Measurements from ENCODE around the gene ATP2A2. TPM values are rescaled to one million over a fixed set of nuclear protein-coding genes. Genes with fewer than 3 reads are reported as not detected.

ATP2A2 gene
- total and polyA plus RNA-seq, 2 of the 4 experiments (the other 2 are of a cell fraction) = 166 to 225 TPM

- BruUV-seq (replicated peaks) = no TSS peak
- intact Hi-C loops (cut with micrococcal nuclease) = no loop called here
- Histone ChIP-seq H2AK5ac (ENCODE audit: low read depth, low read length) (no peak overlapping the region), H4K91ac (ENCODE audit: insufficient read depth, low read depth, low read length) (no peak overlapping the region), H3K27ac (ENCODE audit: insufficient read depth, low read length) (no peak overlapping the region), H3K27me3 (ENCODE audit: control insufficient read depth, insufficient read depth, low read length) (no peaks in the 10 kb centered on the region), H3K56ac (ENCODE audit: extremely low read depth, insufficient read depth, low read length) (no peak overlapping the region), H3K79me1 (ENCODE audit: low read depth in 1 of 2, low read length in 2 of 2) (no peaks in the 10 kb centered on the region), H2BK120ac (ENCODE audit: low read depth, low read length) (no peak overlapping the region), H2BK5ac (ENCODE audit: low read depth, low read length, poor library complexity, severe bottlenecking) (no peak overlapping the region), H3K9ac (ENCODE audit: low read depth, low read length) (no peak overlapping the region), H4K8ac (ENCODE audit: low read depth in 2 of 2, low read length in 2 of 2) (no peak overlapping the region), H3K4me1 (ENCODE audit: control insufficient read depth, insufficient read depth, low read length) (no peaks in the 10 kb centered on the region), H4K20me1 (ENCODE audit: insufficient read depth, low read length) (no peaks in the 10 kb centered on the region), H3K4me3 (ENCODE audit: insufficient read depth, low read depth, low read length) (no peak overlapping the region), H4K5ac (ENCODE audit: low read depth, low read length) (no peak overlapping the region), H3K36me3 (ENCODE audit: control insufficient read depth, insufficient read depth, low read length) (no peaks in the 10 kb centered on the region), H3K4ac (ENCODE audit: low read depth, low read length) (no peak overlapping the region), H3K23ac (ENCODE audit: low read depth, low read length) (no peak overlapping the region), H3K18ac (ENCODE audit: low read depth, low read length) (no peak overlapping the region), H3K9me3 (ENCODE audit: control insufficient read depth, insufficient read depth, low read length) (no peaks in the 10 kb centered on the region), H3K14ac (replicated peaks; ENCODE audit: low read depth, low read length) (no peak overlapping the region), H3K9me1 (ENCODE audit: insufficient read depth, low read length) (0 out of 2 replicates have a peak, but pooled peaks cover 2% of the 10 kb centered on the region), H2BK15ac (ENCODE audit: low read depth, low read length) (no peak overlapping the region), H2AFZ (replicated peaks; ENCODE audit: low read length, poor library complexity) (no peak overlapping the region), H3K4me2 (ENCODE audit: low read depth, low read length) (no peak overlapping the region), H2BK20ac (ENCODE audit: low read depth, low read length) (no peak overlapping the region), H2AK9ac (replicated peaks; ENCODE audit: low read depth, low read length, poor library complexity) (no peak overlapping the region)
- TF ChIP-seq ELK1 (IDR thresholded peaks at IDR 0.05; ENCODE audit: borderline replicate concordance, low read depth, low read length) (no peak), CEBPB (IDR thresholded peaks at IDR 0.05; ENCODE audit: low read depth, low read length) (peak; percentile 92), USF2 (IDR thresholded peaks at IDR 0.05; ENCODE audit: low read depth, low read length) (no peak), RAD21 (IDR thresholded peaks at IDR 0.05; ENCODE audit: low read length) (no peak), RCOR1 (IDR thresholded peaks at IDR 0.05; ENCODE audit: insufficient replicate concordance, low read length) (no peak)
- DNase-seq = no peak
- ChIA-PET POLR2A (ENCODE audit: unreplicated experiment) (no interaction called here), CTCF (interaction anchor here (1.0 kb wide), 1 partner anchor 10 kb away, joined by 5 read pairs; no protein-coding TSS in a partner anchor)
- in situ Hi-C loops (cut with MboI; ENCODE audit: low sequenced_read_pairs) = no loop called here
- dilution Hi-C loops (cut with HindIII; ENCODE audit: low sequenced_read_pairs, unreplicated experiment) = no loop called here
- no CpG with 5 or more reads among the region's 3 CpGs for WGBS, 2 experiments (ENCODE audit: extremely low coverage in 2 of 2, insufficient read length in 1 of 2)
- no peak for ATAC-seq (ENCODE audit: low read depth)
These were observed 46.3 kb upstream of the ATP2A2 start for GRCh38 chr12:110234755-110235154.
